Esophagus squamous epithelium (tissue), 4 donors: ENCODE results near the gene PLCZ1.

Source experiments
- POLR2A ChIP-seq, 4 donors: fragments of 450-650 bp; IDR thresholded peaks; one replicate each; pipeline ENCODE4 v1.6.1; 2017; ENCODE audit warnings: antibody characterized with exemption in 4 of 4, mild to moderate bottlenecking in 4 of 4, moderate library complexity in 3 of 4
- TF ChIP-seq, protein P1 (sequence below), 6 experiments: fragments of 450-650 bp in 4 of 6; fragments of 200-600 bp in 2 of 6; sonication (generic) in 2 of 6; IDR thresholded peaks; one replicate each; pipeline ENCODE4 v1.5.1; 2016 to 2019; ENCODE audit warnings: antibody characterized with exemption in 6 of 6, mild to moderate bottlenecking in 4 of 6, moderate library complexity in 4 of 6

DNA sequence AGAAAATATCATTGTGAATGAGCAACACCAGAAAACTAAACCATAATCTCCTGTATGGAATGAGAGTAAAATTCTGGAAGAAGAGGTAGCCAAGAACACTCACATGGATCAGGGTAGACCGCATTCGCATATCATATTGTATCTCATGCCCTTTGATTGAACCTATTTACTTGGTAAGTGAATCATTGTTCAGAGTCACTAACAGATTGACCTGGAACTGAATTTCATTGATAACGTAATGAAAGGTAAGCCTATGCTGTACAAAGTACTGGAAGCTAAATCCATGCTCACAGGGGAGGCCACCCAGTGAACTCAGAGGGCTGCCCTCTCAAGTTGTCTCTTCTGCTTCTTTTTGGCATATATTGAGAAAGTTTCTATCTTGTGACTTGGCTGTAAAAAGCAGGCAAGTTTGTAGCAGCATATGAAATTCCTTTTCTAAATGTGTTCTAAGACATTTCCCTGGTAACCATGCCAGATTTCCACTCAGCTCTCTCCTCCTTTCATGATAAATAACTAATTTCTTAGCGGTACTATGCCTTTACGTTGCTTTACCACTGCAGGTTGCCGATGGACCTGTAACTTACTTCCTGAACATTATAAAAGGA, 91.4 kb downstream of the PLCZ1 start:
- TF ChIP-seq POLR2A (IDR thresholded peaks at IDR 0.05), result no peak
- TF ChIP-seq, protein P1, sequence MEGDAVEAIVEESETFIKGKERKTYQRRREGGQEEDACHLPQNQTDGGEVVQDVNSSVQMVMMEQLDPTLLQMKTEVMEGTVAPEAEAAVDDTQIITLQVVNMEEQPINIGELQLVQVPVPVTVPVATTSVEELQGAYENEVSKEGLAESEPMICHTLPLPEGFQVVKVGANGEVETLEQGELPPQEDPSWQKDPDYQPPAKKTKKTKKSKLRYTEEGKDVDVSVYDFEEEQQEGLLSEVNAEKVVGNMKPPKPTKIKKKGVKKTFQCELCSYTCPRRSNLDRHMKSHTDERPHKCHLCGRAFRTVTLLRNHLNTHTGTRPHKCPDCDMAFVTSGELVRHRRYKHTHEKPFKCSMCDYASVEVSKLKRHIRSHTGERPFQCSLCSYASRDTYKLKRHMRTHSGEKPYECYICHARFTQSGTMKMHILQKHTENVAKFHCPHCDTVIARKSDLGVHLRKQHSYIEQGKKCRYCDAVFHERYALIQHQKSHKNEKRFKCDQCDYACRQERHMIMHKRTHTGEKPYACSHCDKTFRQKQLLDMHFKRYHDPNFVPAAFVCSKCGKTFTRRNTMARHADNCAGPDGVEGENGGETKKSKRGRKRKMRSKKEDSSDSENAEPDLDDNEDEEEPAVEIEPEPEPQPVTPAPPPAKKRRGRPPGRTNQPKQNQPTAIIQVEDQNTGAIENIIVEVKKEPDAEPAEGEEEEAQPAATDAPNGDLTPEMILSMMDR (IDR thresholded peaks at IDR 0.05), result no peak
